Pancreas (tissue), 10 donors: ENCODE measurements around the gene NTSR1. TPM values are rescaled to one million over a fixed set of nuclear protein-coding genes. Genes with fewer than 3 reads are reported as not detected.

Experiments
- ATAC-seq, 4 donors: fragments of 200-7000 bp; cut with Tn5 transposase; one replicate each; pipeline versions ENCODE4 v1.8.0 to v1.9.1; 2020; ENCODE audit warnings: mild to moderate bottlenecking in 4 of 4, moderate library complexity in 4 of 4
- DNase-seq, 6 donors: peaks; one replicate each; pipeline ENCODE4 v3.0.0-alpha.2; 2020
- FAIRE-seq: peaks from 2 replicates; lab custom pipeline; 2012; peaks lifted over from hg19 to GRCh38; lab: Jason Lieb, UNC
- H3K27ac ChIP-seq, 4 donors: fragments of 200-600 bp; sonication (generic); 1 replicate in 3 of 4; 2 replicates in 1 of 4; pipeline versions ENCODE4 v1.5.0 to v1.8.0; 2020
- H3K27me3 ChIP-seq, 4 donors: fragments of 200-600 bp; one replicate each; pipeline ENCODE4 v1.8.0; 2021
- H3K36me3 ChIP-seq, 3 donors: fragments of 200-600 bp; sonication (generic) in 1 of 3; one replicate each; pipeline versions ENCODE4 v1.5.0 to v1.8.0; 2020 to 2021
- H3K4me1 ChIP-seq, 3 donors: fragments of 200-600 bp; one replicate each; pipeline ENCODE4 v1.8.0; 2021
- H3K4me3 ChIP-seq, 4 donors: fragments of 200-600 bp; sonication (generic) in 2 of 4; one replicate each; pipeline versions ENCODE4 v1.5.0 to v1.8.0; 2020 to 2021
- H3K9me3 ChIP-seq, 4 donors: fragments of 200-600 bp; one replicate each; pipeline ENCODE4 v1.8.0; 2021
- WGBS, 2 donors: extraction: QIAGEN DNeasy Blood & Tissue Kit; methylation state at CpG; one replicate each; pipeline ENCODE4 v1.1.7; 2013; 5-methylcytosine and 5-hydroxymethylcytosine counted together
- intact Hi-C, 3 donors: fragments of 100-400 bp; cut with DNase I; formaldehyde crosslinking; loops; one replicate each; pipeline versions ENCODE4 v1.11.1 to v1.14.2; 2022
- polyA plus RNA-seq, 2 donors: library from polyadenylated mRNA; stranded (reverse); fragments of 200-250 nt; gene quantifications; one replicate each; pipeline ENCODE4 v1.2.3, GENCODE V29; 2013
- total RNA-seq, 6 donors: library from RNA; stranded (reverse); fragmentation: NEBNext Ultra II Directional in 4 of 6; extraction: Animal tissue kit (Norgen Biotek cat#: 25700) in 4 of 6; gene quantifications; one replicate each; pipeline versions ENCODE4 v1.2.1 to v1.2.4, GENCODE V29; 2021 to 2023
- TF ChIP-seq, protein P1 (sequence below), 4 donors: fragments of 200-600 bp; sonication (generic) in 3 of 4; IDR thresholded peaks; one replicate each; pipeline versions ENCODE4 v1.5.0 to v1.8.0; 2021; ENCODE audit warnings: antibody characterized with exemption in 4 of 4
- donor health status: healthy with polysubstance abuse.
- donor health status: DM: no; HTN: no; CAD: no; lungs with moderate emphysema.
- donor health status: DM: no; HTN: no; CAD: no.
- donor health status: control.
- donor health status: control.
- donor health status: Bipolar disorder and iron deficiency.
- donor health status: DM: yes; HTN: yes; CAD: no.
- donor health status: DM: no; HTN: no; CAD: no.
- donor health status: DM: no; HTN: no; CAD: no.
- donor health status: DM: yes; HTN: yes; CAD: no.

The NTSR1 gene
- total and polyA plus RNA-seq, 8 donors: 0.02 to 0.15 (median 0.09) TPM; not detected in 2

DNA sequence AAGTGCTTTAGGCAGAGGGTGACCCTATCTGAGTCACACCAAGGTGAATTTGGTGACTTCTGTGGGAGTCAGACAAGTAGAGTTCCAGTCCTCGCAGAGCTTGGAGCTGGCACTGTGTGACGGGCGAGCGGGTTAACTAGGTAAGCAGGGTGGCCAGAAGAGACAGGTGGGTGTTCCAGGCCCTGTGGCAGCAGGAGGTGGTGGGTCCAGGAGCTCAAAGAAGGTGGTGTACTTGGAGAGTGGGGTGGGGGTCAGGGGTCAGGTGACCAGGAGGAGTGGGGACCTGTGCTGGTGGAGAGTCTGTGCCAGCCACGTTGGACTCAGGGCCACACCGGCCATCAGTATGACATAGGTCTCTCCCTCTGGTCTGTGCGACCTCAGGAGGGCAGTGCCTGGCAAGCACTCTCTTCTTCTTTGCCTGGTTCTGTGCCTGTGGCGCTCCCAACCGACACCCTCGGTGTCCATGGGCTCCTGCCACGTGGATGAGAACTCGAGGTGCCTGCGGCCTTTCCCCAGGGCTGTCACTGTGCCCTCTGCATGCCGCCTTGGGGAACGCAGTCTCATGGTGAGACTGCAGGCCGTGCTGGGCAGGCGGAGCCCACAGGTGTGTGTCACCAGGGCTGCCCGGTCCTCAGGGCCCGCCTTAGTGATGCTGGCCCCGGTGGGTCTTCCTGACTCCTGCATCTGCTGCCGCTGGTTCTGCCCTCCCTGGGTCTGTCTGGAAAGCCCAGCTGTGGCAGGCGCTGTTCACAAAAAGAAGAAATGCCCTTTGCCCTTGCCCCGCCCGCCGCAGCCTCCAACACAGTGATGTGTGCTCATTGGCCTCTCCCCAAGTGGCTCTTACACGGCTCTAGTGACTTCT lies 89.3 kb downstream of the NTSR1 start:
- no peak overlapping the region for H3K4me3 ChIP-seq

GRCh38 chr20:62799036-62799435 lies 90.4 kb downstream of the NTSR1 start:
- ATAC-seq (no peak), DNase-seq (peak in 1 of 6 donors; percentile 24), FAIRE-seq (no peak)
- no peak overlapping the region for H3K4me3 ChIP-seq
- no peaks in the 10 kb centered on the region for H3K9me3 ChIP-seq
- TF ChIP-seq, protein P1, sequence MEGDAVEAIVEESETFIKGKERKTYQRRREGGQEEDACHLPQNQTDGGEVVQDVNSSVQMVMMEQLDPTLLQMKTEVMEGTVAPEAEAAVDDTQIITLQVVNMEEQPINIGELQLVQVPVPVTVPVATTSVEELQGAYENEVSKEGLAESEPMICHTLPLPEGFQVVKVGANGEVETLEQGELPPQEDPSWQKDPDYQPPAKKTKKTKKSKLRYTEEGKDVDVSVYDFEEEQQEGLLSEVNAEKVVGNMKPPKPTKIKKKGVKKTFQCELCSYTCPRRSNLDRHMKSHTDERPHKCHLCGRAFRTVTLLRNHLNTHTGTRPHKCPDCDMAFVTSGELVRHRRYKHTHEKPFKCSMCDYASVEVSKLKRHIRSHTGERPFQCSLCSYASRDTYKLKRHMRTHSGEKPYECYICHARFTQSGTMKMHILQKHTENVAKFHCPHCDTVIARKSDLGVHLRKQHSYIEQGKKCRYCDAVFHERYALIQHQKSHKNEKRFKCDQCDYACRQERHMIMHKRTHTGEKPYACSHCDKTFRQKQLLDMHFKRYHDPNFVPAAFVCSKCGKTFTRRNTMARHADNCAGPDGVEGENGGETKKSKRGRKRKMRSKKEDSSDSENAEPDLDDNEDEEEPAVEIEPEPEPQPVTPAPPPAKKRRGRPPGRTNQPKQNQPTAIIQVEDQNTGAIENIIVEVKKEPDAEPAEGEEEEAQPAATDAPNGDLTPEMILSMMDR (IDR thresholded peaks at IDR 0.05): no peak
- WGBS, 2 donors: 94% methylated on average over 8 of the region's 8 CpGs
- H3K27me3 ChIP-seq: no peaks in the 10 kb centered on the region
- H3K4me1 ChIP-seq: peaks cover 0 to 6% (median 0%) of the 10 kb centered on the region in 3 donors
- H3K27ac ChIP-seq: no peak overlapping the region
- H3K36me3 ChIP-seq: peaks cover 0 to 15% (median 4%) of the 10 kb centered on the region in 3 donors
- intact Hi-C loops: no loop called here

More for the DNA sequence above, 89.3 kb downstream of the NTSR1 start:
- TF ChIP-seq, protein P1 (IDR thresholded peaks at IDR 0.05): no peak
- FAIRE-seq (no peak), ATAC-seq (no peak), DNase-seq (peak in 1 of 6 donors; percentile 33)
- no peaks in the 10 kb centered on the region for H3K9me3 ChIP-seq
- peaks cover 0 to 15% (median 4%) of the 10 kb centered on the region in 3 donors for H3K36me3 ChIP-seq
- peaks cover 0 to 9% (median 5%) of the 10 kb centered on the region in 3 donors for H3K4me1 ChIP-seq
- 83 to 87% methylated on average over 25 to 26 of the region's 26 CpGs for WGBS, 2 donors
- H3K27ac ChIP-seq: no peak overlapping the region
- intact Hi-C loops: no loop called here
- no peaks in the 10 kb centered on the region for H3K27me3 ChIP-seq

GRCh38 chr20:62799459-62799858 lies 90.8 kb downstream of the NTSR1 start:
- peaks cover 0 to 6% (median 0%) of the 10 kb centered on the region in 3 donors for H3K4me1 ChIP-seq
- ATAC-seq: no peak
- 96 to 97% methylated on average over 19 of the region's 19 CpGs for WGBS, 2 donors
- H3K4me3 ChIP-seq: no peak overlapping the region
- H3K9me3 ChIP-seq: no peaks in the 10 kb centered on the region
- H3K27me3 ChIP-seq: no peaks in the 10 kb centered on the region
- intact Hi-C loops: no loop called here
- no peak overlapping the region for H3K27ac ChIP-seq
- no peak for FAIRE-seq
- TF ChIP-seq, protein P1 (IDR thresholded peaks at IDR 0.05): no peak
- peaks cover 0 to 15% (median 4%) of the 10 kb centered on the region in 3 donors for H3K36me3 ChIP-seq
- peak in 1 of 6 donors; percentile 21 for DNase-seq

DNA sequence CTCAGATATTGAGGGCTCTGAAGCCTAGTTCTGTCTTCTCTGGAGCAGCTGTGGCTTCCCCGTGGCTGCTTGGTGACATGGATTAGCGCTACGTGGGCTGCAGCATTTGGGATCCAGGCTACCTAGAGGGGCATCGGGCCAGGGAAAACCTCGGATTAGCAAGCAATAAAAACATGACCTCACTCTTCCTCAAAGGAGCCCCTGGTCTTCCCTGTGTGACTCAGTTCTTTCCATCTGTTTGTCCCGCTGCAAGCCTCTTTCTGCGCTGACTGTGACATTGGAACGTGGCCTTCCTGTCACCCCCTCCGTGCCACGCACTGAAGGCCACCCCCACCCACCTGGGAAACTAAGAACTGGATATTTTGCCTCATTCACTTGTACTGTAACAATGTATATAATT lies 91.2 kb downstream of the NTSR1 start:
- ATAC-seq (no peak), DNase-seq (no peak), FAIRE-seq (no peak)
- H3K9me3 ChIP-seq: no peaks in the 10 kb centered on the region
- H3K36me3 ChIP-seq: peaks cover 0 to 15% (median 4%) of the 10 kb centered on the region in 3 donors
- H3K4me1 ChIP-seq: peaks cover 0 to 6% (median 0%) of the 10 kb centered on the region in 3 donors
- 87 to 91% methylated on average over 10 of the region's 10 CpGs for WGBS, 2 donors
- TF ChIP-seq, protein P1 (IDR thresholded peaks at IDR 0.05): no peak
- intact Hi-C loops: no loop called here
- H3K27me3 ChIP-seq: no peaks in the 10 kb centered on the region
- H3K27ac ChIP-seq: no peak overlapping the region
- no peak overlapping the region for H3K4me3 ChIP-seq
